HG03457 (cell line): ENCODE data around the gene CRIP3.

ENCODE experiments used
- ATAC-seq: cut with Tn5 transposase; IDR thresholded peaks from one replicate; pipeline ENCODE4 v1.9.1; 2021; ENCODE audit warnings: moderate number of reproducible peaks; ENCODE audit not compliant: unreplicated experiment

CRIP3 gene

DNA sequence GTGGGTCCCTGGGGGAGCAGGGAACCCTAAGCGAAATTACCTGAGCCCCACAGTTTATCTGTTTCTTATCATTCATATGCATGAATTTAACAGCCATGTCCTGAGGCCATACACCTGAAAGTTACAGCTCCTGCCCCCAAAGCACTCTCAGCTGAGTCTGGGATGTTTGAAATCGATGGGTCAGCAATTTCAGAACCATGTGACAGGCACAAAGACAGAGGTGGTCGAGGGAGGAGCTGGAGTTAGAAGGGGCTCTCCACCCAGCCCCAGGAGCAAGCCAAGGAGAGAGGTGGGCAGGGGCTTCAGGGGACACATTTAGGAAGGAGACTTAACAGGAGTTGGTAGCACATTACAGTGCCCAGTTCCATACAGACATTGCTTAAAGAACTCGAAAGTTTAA, 50.4 kb downstream of the CRIP3 start:
- no peak for ATAC-seq

DNA sequence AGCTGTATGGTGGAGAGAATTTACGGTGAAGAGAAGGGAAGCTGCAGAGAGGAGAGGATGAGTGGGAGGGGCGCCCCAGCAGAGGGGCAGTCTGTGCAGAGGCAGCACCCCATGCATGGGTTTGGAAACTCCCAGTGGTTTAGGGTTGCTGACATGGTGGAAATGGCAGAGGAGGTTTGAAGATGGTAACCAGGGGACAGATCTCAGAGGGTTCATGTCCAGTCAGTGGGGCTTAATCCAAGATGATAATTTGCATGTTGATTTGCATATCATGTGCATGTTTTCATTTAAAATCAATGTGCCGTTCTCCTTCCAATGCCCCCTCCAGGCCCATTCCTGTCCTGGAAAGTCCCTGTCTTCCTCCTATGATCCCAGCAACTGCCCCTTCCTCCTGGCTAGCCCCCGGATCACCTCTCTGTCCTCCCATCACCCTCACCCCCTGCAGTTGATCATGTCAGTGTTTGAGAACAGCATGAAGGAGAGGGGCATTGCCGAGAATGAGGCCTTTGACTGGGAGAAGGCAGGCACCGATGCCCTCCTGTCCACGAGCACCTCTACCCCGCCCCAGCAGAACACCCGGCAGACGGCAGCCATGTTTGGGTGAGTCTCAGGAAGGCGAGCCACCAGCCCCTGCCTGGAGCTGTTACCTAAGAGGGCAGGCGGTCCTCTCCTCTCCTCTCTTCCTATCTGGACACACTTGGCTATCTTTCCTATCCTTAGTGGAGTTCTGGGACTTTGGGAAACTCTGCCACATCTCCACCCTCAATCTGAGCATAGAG, 51.1 kb downstream of the CRIP3 start:
- ATAC-seq = no peak

- ATAC-seq = no peak
Measured at GRCh38 chr6:43256670-43257366, 51.8 kb downstream of the CRIP3 start.
